HepG2 (cell line): ENCODE results near the gene PSMD12. TPM values are rescaled to one million over a fixed set of nuclear protein-coding genes. Genes with fewer than 3 reads are reported as not detected.

Experiments
- ARNT ChIP-seq: fragments of 450-650 bp; IDR thresholded peaks from 2 replicates; pipeline ENCODE4 v1.6.1; 2017
- ATF7-NPFF ChIP-seq: sonication (generic); formaldehyde crosslinking; IDR thresholded peaks from 2 replicates; pipeline ENCODE4 v1.8.1; 2023; ENCODE audit warnings: mild to moderate bottlenecking, low read depth, missing genetic modification reagents, moderate library complexity
- CBX1 ChIP-seq: IDR thresholded peaks from one replicate; pipeline ENCODE4 v1.6.1; 2016; ENCODE audit warnings: antibody characterized with exemption, low read depth
- CEBPB ChIP-seq: IDR thresholded peaks from 2 replicates; pipeline ENCODE4 v1.6.1; 2011; ENCODE audit warnings: low read depth, low read length, improper control_type of control experiment, borderline replicate concordance
- CENPT ChIP-seq: sonication (generic); formaldehyde crosslinking; IDR thresholded peaks from 2 replicates; pipeline ENCODE4 v1.8.0; 2022; ENCODE audit warnings: low read depth, mild to moderate bottlenecking, moderate library complexity, missing genetic modification reagents
- CENPX ChIP-seq: sonication (generic); formaldehyde crosslinking; IDR thresholded peaks from 2 replicates; pipeline ENCODE4 v1.9.0; 2021; ENCODE audit warnings: mild to moderate bottlenecking, missing genetic modification reagents, moderate library complexity
- GTF3A ChIP-seq: sonication (generic); formaldehyde crosslinking; conservative IDR thresholded peaks from 2 replicates; pipeline ENCODE4 v1.4.0; 2020; ENCODE audit warnings: mild to moderate bottlenecking, missing genetic modification reagents
- HIVEP1 ChIP-seq: sonication (generic); formaldehyde crosslinking; IDR thresholded peaks from 2 replicates; pipeline ENCODE4 v1.4.0; 2020; ENCODE audit warnings: mild to moderate bottlenecking, missing genetic modification reagents
- PCBP2 ChIP-seq: fragments of 200-400 bp; formaldehyde crosslinking; optimal IDR thresholded peaks from 2 replicates; pipeline ENCODE3; 2018; ENCODE audit warnings: low read length, low read depth; ENCODE audit not compliant: poor library complexity, severe bottlenecking
- RCOR2 ChIP-seq: IDR thresholded peaks from 2 replicates; pipeline ENCODE4 v1.6.1; 2016; ENCODE audit warnings: missing biosample characterization, missing genetic modification reagents
- SOX13 ChIP-seq, 3 experiments: fragments of 450-650 bp in 1 of 3; sonication (generic) in 1 of 3; formaldehyde crosslinking in 1 of 3; IDR thresholded peaks in 2 of 3; conservative IDR thresholded peaks in 1 of 3; 2 replicates each; pipeline versions ENCODE4 v1.5.0 to v1.6.1; 2016 to 2020; ENCODE audit warnings: antibody characterized with exemption in 1 of 3, mild to moderate bottlenecking in 1 of 3, missing compliant biosample characterization in 1 of 3, missing genetic modification reagents in 1 of 3, moderate library complexity in 1 of 3
- SP4 ChIP-seq: sonication (generic); formaldehyde crosslinking; IDR thresholded peaks from 2 replicates; pipeline ENCODE4 v1.8.1; 2023; ENCODE audit warnings: mild to moderate bottlenecking, missing genetic modification reagents
- TOPORS ChIP-seq: sonication (generic); formaldehyde crosslinking; IDR thresholded peaks from 2 replicates; pipeline ENCODE4 v1.8.0; 2023; ENCODE audit warnings: mild to moderate bottlenecking, missing genetic modification reagents
- ZNF556 ChIP-seq: sonication (generic); formaldehyde crosslinking; IDR thresholded peaks from 2 replicates; pipeline ENCODE4 v1.4.0; 2020; ENCODE audit warnings: mild to moderate bottlenecking, missing genetic modification reagents, borderline replicate concordance
- ZNF567 ChIP-seq: sonication (generic); formaldehyde crosslinking; IDR thresholded peaks from 2 replicates; pipeline ENCODE4 v1.8.1; 2023; ENCODE audit warnings: mild to moderate bottlenecking, missing genetic modification reagents, borderline replicate concordance
- ZNF724P ChIP-seq: sonication (generic); formaldehyde crosslinking; IDR thresholded peaks from 2 replicates; pipeline ENCODE4 v1.8.0; 2022; ENCODE audit warnings: missing genetic modification reagents, borderline replicate concordance
- polyA plus RNA-seq, 8 experiments: library from polyadenylated mRNA; depleted of rRNA in 3 of 8; stranded (reverse) in 7 of 8; unstranded in 1 of 8; fragments of >200 nt; fragmentation: Illumina TruSeq in 4 of 8; extraction: Trizol in 4 of 8; gene quantifications; 2 replicates each; pipeline versions ENCODE4 v1.2.1 to v1.2.3, GENCODE V29; 2011 to 2016; ENCODE audit warnings: low read depth in 4 of 8, missing spikeins in 1 of 8, mixed read lengths in 1 of 8; ENCODE audit not compliant: insufficient read depth in 1 of 8
- total RNA-seq, 5 experiments: library from RNA; depleted of rRNA; stranded (reverse); fragments of >200 nt; fragmentation: Illumina TruSeq; extraction: Trizol; gene quantifications; 2 replicates each; pipeline ENCODE4 v1.2.3, GENCODE V29; 2016; ENCODE audit warnings: low read depth in 1 of 5
- TF ChIP-seq, protein P1 (sequence below), 2 experiments: fragments of 450-650 bp in 1 of 2; sonication (generic) in 1 of 2; formaldehyde crosslinking in 1 of 2; IDR thresholded peaks; 2 replicates each; pipeline versions ENCODE4 v1.6.1 to v1.8.0; 2016 to 2022; ENCODE audit warnings: antibody characterized with exemption in 1 of 2, mild to moderate bottlenecking in 1 of 2, missing genetic modification reagents in 1 of 2
- TF ChIP-seq, protein P2 (sequence below): sonication (generic); formaldehyde crosslinking; IDR thresholded peaks from 2 replicates; pipeline ENCODE4 v1.9.0; 2021; ENCODE audit warnings: missing genetic modification reagents, borderline replicate concordance

Gene PSMD12
- total and polyA plus RNA-seq, 2 of the 13 experiments (the other 11 are each of a cell fraction or from before 2014, with no cell fraction given): 27.4 to 71.7 TPM

DNA sequence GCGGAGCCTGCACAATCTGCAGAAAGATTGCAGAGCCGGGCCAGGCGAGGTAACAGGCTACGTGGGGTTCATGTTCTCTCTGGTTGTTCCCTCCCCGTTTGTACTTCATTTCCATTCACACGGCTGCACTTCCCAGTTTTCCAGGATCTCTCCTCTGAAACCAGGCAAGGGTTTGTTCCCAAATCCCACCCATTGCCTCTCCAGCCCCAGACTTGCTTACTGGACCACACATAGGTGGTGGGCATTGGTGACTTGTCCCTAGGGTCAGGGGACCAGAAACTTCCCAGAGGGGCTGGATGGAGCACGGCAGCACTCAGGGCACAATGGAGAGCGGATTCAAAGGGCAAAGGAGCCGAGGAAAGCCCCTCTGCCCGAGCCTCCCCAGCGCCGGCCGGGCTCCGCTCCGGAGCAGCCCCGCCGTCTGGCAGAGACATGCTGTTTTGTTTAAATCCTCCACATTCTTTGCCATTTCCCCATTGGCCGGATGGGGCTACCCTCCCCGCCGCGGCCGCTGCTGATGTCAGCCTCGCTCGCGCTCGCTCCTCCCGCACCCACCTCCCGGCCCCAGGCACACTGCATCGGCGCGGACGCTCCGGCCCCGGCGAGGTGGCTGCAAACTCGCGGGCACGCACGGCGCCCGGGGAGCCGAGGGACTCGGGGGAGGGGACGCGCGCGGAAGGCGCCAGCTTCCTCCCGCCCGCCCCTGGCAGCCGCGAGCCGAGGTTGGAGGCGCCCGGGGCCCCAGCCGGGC, 10.5 kb upstream of the PSMD12 start, which contains the start of gene PITPNC1 (continued):
- TF ChIP-seq CEBPB (no peak), ZNF567 (CRISPR knock-in tag) (0 out of 2 replicates have a peak, but pooled peaks have one; percentile 85), SOX13 (IDR thresholded peaks at IDR 0.05) (0 out of 2 replicates have a peak, but pooled peaks have one; percentile 9), SOX13 (CRISPR knock-in tag; conservative IDR thresholded peaks at IDR 0.05 in 1 of 2, IDR thresholded peaks at IDR 0.05 in 1 of 2) (peak in 1 of 2 experiments; percentile 32; a peak in 1 of 4 replicates), ARNT (no peak), CBX1 (peak; percentile 53), CENPT (0 out of 2 replicates have a peak, but pooled peaks have one; percentile 49), TOPORS (no peak), ZNF556 (CRISPR knock-in tag) (peak; percentile 61; the same call in 1 of the 2 replicates), ZNF724P (CRISPR knock-in tag) (0 out of 2 replicates have a peak, but pooled peaks have one; percentile 40), HIVEP1 (CRISPR knock-in tag) (no peak), GTF3A (no peak), ATF7-NPFF (CRISPR knock-in tag) (peak; percentile 48; the same call in 1 of the 2 replicates), SP4 (CRISPR knock-in tag) (peak; percentile 48; the same call in 1 of the 2 replicates), PCBP2 (no peak), CENPX (CRISPR knock-in tag) (no peak), RCOR2 (CRISPR knock-in tag) (no peak)
- TF ChIP-seq, protein P1, sequence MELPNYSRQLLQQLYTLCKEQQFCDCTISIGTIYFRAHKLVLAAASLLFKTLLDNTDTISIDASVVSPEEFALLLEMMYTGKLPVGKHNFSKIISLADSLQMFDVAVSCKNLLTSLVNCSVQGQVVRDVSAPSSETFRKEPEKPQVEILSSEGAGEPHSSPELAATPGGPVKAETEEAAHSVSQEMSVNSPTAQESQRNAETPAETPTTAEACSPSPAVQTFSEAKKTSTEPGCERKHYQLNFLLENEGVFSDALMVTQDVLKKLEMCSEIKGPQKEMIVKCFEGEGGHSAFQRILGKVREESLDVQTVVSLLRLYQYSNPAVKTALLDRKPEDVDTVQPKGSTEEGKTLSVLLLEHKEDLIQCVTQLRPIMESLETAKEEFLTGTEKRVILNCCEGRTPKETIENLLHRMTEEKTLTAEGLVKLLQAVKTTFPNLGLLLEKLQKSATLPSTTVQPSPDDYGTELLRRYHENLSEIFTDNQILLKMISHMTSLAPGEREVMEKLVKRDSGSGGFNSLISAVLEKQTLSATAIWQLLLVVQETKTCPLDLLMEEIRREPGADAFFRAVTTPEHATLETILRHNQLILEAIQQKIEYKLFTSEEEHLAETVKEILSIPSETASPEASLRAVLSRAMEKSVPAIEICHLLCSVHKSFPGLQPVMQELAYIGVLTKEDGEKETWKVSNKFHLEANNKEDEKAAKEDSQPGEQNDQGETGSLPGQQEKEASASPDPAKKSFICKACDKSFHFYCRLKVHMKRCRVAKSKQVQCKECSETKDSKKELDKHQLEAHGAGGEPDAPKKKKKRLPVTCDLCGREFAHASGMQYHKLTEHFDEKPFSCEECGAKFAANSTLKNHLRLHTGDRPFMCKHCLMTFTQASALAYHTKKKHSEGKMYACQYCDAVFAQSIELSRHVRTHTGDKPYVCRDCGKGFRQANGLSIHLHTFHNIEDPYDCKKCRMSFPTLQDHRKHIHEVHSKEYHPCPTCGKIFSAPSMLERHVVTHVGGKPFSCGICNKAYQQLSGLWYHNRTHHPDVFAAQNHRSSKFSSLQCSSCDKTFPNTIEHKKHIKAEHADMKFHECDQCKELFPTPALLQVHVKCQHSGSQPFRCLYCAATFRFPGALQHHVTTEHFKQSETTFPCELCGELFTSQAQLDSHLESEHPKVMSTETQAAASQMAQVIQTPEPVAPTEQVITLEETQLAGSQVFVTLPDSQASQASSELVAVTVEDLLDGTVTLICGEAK (IDR thresholded peaks at IDR 0.05): no peak
- TF ChIP-seq, protein P1 (CRISPR knock-in tag; IDR thresholded peaks at IDR 0.05): no peak
- TF ChIP-seq, protein P2, sequence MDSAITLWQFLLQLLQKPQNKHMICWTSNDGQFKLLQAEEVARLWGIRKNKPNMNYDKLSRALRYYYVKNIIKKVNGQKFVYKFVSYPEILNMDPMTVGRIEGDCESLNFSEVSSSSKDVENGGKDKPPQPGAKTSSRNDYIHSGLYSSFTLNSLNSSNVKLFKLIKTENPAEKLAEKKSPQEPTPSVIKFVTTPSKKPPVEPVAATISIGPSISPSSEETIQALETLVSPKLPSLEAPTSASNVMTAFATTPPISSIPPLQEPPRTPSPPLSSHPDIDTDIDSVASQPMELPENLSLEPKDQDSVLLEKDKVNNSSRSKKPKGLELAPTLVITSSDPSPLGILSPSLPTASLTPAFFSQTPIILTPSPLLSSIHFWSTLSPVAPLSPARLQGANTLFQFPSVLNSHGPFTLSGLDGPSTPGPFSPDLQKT (CRISPR knock-in tag): no peak
